Trophoblast cell (in vitro differentiated cells and primary cell): Measurements from ENCODE around the gene PPP4R1.

Experiments
- DNase-seq, 2 donors: peaks; one replicate each; pipeline ENCODE4 v3.0.0-alpha.2; 2016
- H2AFZ ChIP-seq: 2 replicates; pipeline ENCODE4 v1.6.1; 2013; ENCODE audit warnings: low read length, moderate library complexity, mild to moderate bottlenecking; ENCODE audit not compliant: insufficient read depth, poor library complexity
- H2AK5ac ChIP-seq: 2 replicates; pipeline ENCODE4 v1.6.1; 2013; ENCODE audit warnings: mild to moderate bottlenecking, low read length
- H2BK120ac ChIP-seq: 2 replicates; pipeline ENCODE4 v1.6.1; 2013; ENCODE audit warnings: low read length, mild to moderate bottlenecking, moderate library complexity; ENCODE audit not compliant: insufficient read depth, poor library complexity
- H2BK12ac ChIP-seq: 2 replicates; pipeline ENCODE4 v1.6.1; 2013; ENCODE audit warnings: mild to moderate bottlenecking, low read length, moderate library complexity
- H2BK5ac ChIP-seq: 2 replicates; pipeline ENCODE4 v1.6.1; 2013; ENCODE audit warnings: low read length, low read depth, moderate library complexity, mild to moderate bottlenecking; ENCODE audit not compliant: poor library complexity
- H3K14ac ChIP-seq: 2 replicates; pipeline ENCODE4 v1.6.1; 2013; ENCODE audit warnings: mild to moderate bottlenecking, low read length
- H3K18ac ChIP-seq: 2 replicates; pipeline ENCODE4 v1.6.1; 2013; ENCODE audit warnings: mild to moderate bottlenecking, low read length
- H3K23ac ChIP-seq: 2 replicates; pipeline ENCODE4 v1.6.1; 2013; ENCODE audit warnings: low read length
- H3K27ac ChIP-seq: 2 replicates; pipeline ENCODE4 v1.5.1; 2013; ENCODE audit warnings: low read depth, mild to moderate bottlenecking, inconsistent platforms, low read length, moderate library complexity
- H3K27me3 ChIP-seq: 2 replicates; pipeline ENCODE4 v1.6.1; 2013; ENCODE audit warnings: inconsistent platforms, mild to moderate bottlenecking, low read length, moderate library complexity; ENCODE audit not compliant: insufficient read depth
- H3K36me3 ChIP-seq, 2 experiments: 1 replicate in 1 of 2; 2 replicates in 1 of 2; pipeline ENCODE4 v1.6.1; 2013; ENCODE audit warnings: low read length in 2 of 2, mild to moderate bottlenecking in 2 of 2, moderate library complexity in 1 of 2; ENCODE audit not compliant: insufficient read depth in 2 of 2, control insufficient read depth in 1 of 2
- H3K4ac ChIP-seq: 2 replicates; pipeline ENCODE4 v1.6.1; 2013; ENCODE audit warnings: low read depth, mild to moderate bottlenecking, low read length, moderate library complexity
- H3K4me1 ChIP-seq, 2 experiments: 1 replicate in 1 of 2; 2 replicates in 1 of 2; pipeline ENCODE4 v1.6.1; 2013; ENCODE audit warnings: low read length in 2 of 2, mild to moderate bottlenecking in 2 of 2, moderate library complexity in 1 of 2; ENCODE audit not compliant: insufficient read depth in 2 of 2, control insufficient read depth in 1 of 2
- H3K4me2 ChIP-seq: 2 replicates; pipeline ENCODE4 v1.6.1; 2013; ENCODE audit warnings: inconsistent platforms, mild to moderate bottlenecking, low read length, moderate library complexity
- H3K4me3 ChIP-seq: 2 replicates; pipeline ENCODE4 v1.5.1; 2013; ENCODE audit warnings: mild to moderate bottlenecking, low read depth, low read length, inconsistent platforms
- H3K79me1 ChIP-seq: one replicate; pipeline ENCODE4 v1.6.1; 2013; ENCODE audit warnings: low read length
- H3K79me2 ChIP-seq: 2 replicates; pipeline ENCODE4 v1.6.1; 2013; ENCODE audit warnings: low read length, mild to moderate bottlenecking; ENCODE audit not compliant: control insufficient read depth, insufficient read depth, poor library complexity
- H3K9ac ChIP-seq: 2 replicates; pipeline ENCODE4 v1.6.1; 2013; ENCODE audit warnings: mild to moderate bottlenecking, low read length
- H3K9me3 ChIP-seq: 2 replicates; pipeline ENCODE4 v1.6.1; 2013; ENCODE audit warnings: low read depth, mild to moderate bottlenecking, control low read depth, inconsistent platforms, low read length; ENCODE audit not compliant: insufficient read depth
- H4K12ac ChIP-seq: 2 replicates; pipeline ENCODE4 v1.6.1; 2013; ENCODE audit warnings: low read depth, mild to moderate bottlenecking, low read length, moderate library complexity
- H4K8ac ChIP-seq: 2 replicates; pipeline ENCODE4 v1.6.1; 2013; ENCODE audit warnings: low read depth, mild to moderate bottlenecking, low read length, moderate library complexity
- H4K91ac ChIP-seq: one replicate; pipeline ENCODE4 v1.6.1; 2013; ENCODE audit warnings: low read depth, mild to moderate bottlenecking, low read length, moderate library complexity
- WGBS: extraction: QIAGEN DNeasy Blood & Tissue Kit; methylation state at CpG from one replicate; pipeline ENCODE4 v1.1.7; 2013; ENCODE audit warnings: missing lambda C conversion rate; ENCODE audit not compliant: insufficient read length, insufficient coverage; ENCODE audit errors: extremely low coverage; 5-methylcytosine and 5-hydroxymethylcytosine counted together

Gene PPP4R1

DNA sequence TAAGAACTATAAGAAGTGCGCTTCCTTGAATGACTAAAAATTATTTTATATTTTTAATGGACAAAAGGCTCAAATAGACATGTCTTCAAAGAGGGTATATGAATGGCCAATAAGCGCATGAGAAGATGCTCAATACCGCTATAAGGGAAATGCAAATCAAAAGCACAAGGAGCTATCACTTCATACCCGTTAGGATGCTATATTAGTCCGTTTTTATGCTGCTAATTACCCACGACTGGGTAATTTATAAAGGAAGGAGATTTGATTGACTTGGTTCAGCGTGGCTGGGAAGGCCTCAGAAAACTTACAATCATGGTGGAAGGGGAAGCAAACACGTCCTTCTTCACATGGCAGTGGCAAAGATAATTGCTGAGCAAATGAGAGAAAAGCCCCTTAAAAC is 20.5 kb upstream of the PPP4R1 start:
- Histone ChIP-seq H3K9ac (no peak overlapping the region), H3K9me3 (peaks cover 3% of the 10 kb centered on the region), H3K14ac (no peak overlapping the region), H3K36me3 (no peaks in the 10 kb centered on the region), H4K12ac (no peak overlapping the region), H3K79me1 (no peaks in the 10 kb centered on the region), H2BK5ac (no peak overlapping the region), H2BK120ac (no peak overlapping the region), H3K18ac (no peak overlapping the region), H3K79me2 (no peaks in the 10 kb centered on the region), H2BK12ac (no peak overlapping the region), H2AK5ac (no peak overlapping the region), H3K4me1 (peaks cover 0 to 2% of the 10 kb centered on the region in 2 experiments), H3K4ac (no peak overlapping the region), H3K27me3 (no peaks in the 10 kb centered on the region), H3K4me3 (no peak overlapping the region), H3K27ac (no peak overlapping the region), H4K91ac (no peak overlapping the region), H3K23ac (no peak overlapping the region), H4K8ac (no peak overlapping the region), H2AFZ (no peak overlapping the region), H3K4me2 (no peak overlapping the region)
- WGBS, result no CpG with 5 or more reads among the region's 8 CpGs
- no peak for DNase-seq

DNA sequence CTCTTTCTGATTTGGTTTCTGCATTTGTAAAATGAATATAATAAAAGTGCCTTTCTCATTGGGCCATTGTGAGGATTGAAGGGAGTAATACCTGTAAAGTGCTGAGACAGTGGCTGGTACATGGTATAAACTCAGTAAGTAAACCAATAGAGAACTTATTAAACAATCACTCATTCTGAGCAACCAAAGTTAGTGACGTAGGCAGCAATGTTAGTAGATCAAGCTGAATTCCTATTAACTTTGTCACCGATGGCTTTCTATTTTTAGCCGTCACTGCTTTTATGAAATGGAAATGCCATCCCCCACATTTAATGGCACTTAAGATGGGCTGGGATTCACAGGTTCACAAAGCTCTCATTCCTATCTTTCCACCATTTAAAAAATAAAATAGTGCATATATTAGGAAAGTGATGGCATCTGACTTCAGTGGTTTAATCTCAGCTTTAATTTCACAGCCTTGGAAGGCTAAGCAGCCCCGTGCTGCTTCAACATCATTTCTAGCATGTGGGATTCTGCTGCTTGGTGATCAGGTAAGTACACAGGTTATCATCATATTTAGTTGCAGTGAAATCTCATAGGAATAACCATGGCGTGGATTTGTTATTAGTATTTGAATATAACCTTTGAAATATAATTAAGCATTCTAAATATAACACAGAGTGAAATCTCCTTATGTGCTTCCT is 17.6 kb upstream of the PPP4R1 start:
- peak in 1 of 2 donors; percentile 49 for DNase-seq
- H4K91ac ChIP-seq, result no peak overlapping the region
- no peak overlapping the region for H2BK5ac ChIP-seq
- H2AK5ac ChIP-seq, result no peak overlapping the region
- peaks cover 0 to 3% of the 10 kb centered on the region in 2 experiments for H3K4me1 ChIP-seq
- H3K9me3 ChIP-seq, result peaks cover 3% of the 10 kb centered on the region
- peaks cover 2% of the 10 kb centered on the region for H3K79me1 ChIP-seq
- H3K27me3 ChIP-seq, result no peaks in the 10 kb centered on the region
- H3K27ac ChIP-seq, result no peak overlapping the region
- no peak overlapping the region for H2BK12ac ChIP-seq
- no peak overlapping the region for H3K18ac ChIP-seq
- WGBS, result no CpG with 5 or more reads among the region's 5 CpGs
- no peak overlapping the region for H4K12ac ChIP-seq
- no peak overlapping the region for H3K4ac ChIP-seq
- no peak overlapping the region for H3K23ac ChIP-seq
- no peak overlapping the region for H2BK120ac ChIP-seq
- H3K14ac ChIP-seq, result no peak overlapping the region
- no peak overlapping the region for H4K8ac ChIP-seq
- H3K79me2 ChIP-seq, result no peaks in the 10 kb centered on the region
- no peak overlapping the region for H3K4me3 ChIP-seq
- no peak overlapping the region for H2AFZ ChIP-seq
- no peaks in the 10 kb centered on the region for H3K36me3 ChIP-seq
- no peak overlapping the region for H3K4me2 ChIP-seq
- no peak overlapping the region for H3K9ac ChIP-seq

- Histone ChIP-seq H3K9me3 (no peaks in the 10 kb centered on the region), H2BK12ac (no peak overlapping the region), H2BK5ac (no peak overlapping the region), H3K4me3 (no peak overlapping the region), H4K91ac (no peak overlapping the region), H3K4ac (no peak overlapping the region), H3K9ac (no peak overlapping the region), H3K36me3 (no peaks in the 10 kb centered on the region), H4K8ac (no peak overlapping the region), H2BK120ac (no peak overlapping the region), H3K27ac (no peak overlapping the region), H3K23ac (no peak overlapping the region), H4K12ac (no peak overlapping the region), H2AK5ac (no peak overlapping the region), H3K4me2 (no peak overlapping the region), H2AFZ (no peak overlapping the region), H3K79me1 (peaks cover 2% of the 10 kb centered on the region), H3K18ac (no peak overlapping the region), H3K27me3 (no peaks in the 10 kb centered on the region), H3K79me2 (no peaks in the 10 kb centered on the region), H3K14ac (no peak overlapping the region), H3K4me1 (peaks cover 3 to 7% of the 10 kb centered on the region in 2 experiments)
- no peak for DNase-seq
- WGBS, result 100% methylated on average over 2 of the region's 8 CpGs
These were observed 16.1 kb upstream of the PPP4R1 start for GRCh38 chr18:9630444-9630843.

DNA sequence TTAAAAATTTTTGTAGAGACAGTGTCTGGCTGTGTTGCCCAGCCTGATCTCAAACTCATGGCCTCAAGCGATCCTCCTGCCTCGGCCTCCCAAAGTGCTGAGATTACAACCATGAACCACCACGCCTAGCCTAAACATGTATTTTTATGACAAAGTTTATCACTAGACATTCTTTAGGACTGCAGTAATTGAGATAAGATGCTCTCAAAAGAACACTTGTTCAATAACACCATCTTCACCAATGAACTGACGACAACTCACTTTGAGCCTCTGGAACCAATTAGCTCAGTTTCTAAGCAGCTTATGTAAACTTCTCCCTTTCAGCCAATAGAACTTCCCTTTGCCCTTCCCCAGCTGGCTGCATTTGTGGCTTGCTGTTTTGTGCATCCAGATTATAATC is 15.3 kb upstream of the PPP4R1 start:
- Histone ChIP-seq H3K4me1 (peaks cover 6 to 10% of the 10 kb centered on the region in 2 experiments), H3K79me1 (peaks cover 2% of the 10 kb centered on the region), H4K8ac (no peak overlapping the region), H4K91ac (no peak overlapping the region), H2BK120ac (no peak overlapping the region), H3K4me2 (no peak overlapping the region), H4K12ac (no peak overlapping the region), H3K4ac (no peak overlapping the region), H2BK5ac (no peak overlapping the region), H3K27ac (no peak overlapping the region), H3K9ac (no peak overlapping the region), H3K14ac (no peak overlapping the region), H2AK5ac (no peak overlapping the region), H2AFZ (no peak overlapping the region), H3K9me3 (no peaks in the 10 kb centered on the region), H3K18ac (no peak overlapping the region), H3K79me2 (no peaks in the 10 kb centered on the region), H3K36me3 (no peaks in the 10 kb centered on the region), H2BK12ac (no peak overlapping the region), H3K23ac (no peak overlapping the region), H3K4me3 (no peak overlapping the region), H3K27me3 (no peaks in the 10 kb centered on the region)
- DNase-seq, result peak; percentile 71 to 90
- no CpG with 5 or more reads among the region's 4 CpGs for WGBS
